Muscle of back (tissue), 11 donors: ENCODE measurements around the gene PATJ. TPM values are rescaled to one million over a fixed set of nuclear protein-coding genes. Genes with fewer than 3 reads are reported as not detected.
"Not testable (repeated sequence)": the region's sequence is repeated elsewhere in the genome, so short reads cannot be mapped to it uniquely, and the experiment has no call there.

Experiments used
- DNase-seq, 3 donors: peaks; one replicate each; pipeline versions ENCODE4 v3.0.0 to v3.0.0-alpha.2; 2013
- polyA plus RNA-seq, 10 donors: library from polyadenylated mRNA; unstranded; fragments of 120-200 nt; gene quantifications; one replicate each; pipeline ENCODE4 v1.2.1, GENCODE V29; 2013; ENCODE audit not compliant: insufficient read length in 10 of 10

Gene PATJ
- polyA plus RNA-seq, 10 donors: 1.9 to 4.7 (median 3.7) TPM

DNA sequence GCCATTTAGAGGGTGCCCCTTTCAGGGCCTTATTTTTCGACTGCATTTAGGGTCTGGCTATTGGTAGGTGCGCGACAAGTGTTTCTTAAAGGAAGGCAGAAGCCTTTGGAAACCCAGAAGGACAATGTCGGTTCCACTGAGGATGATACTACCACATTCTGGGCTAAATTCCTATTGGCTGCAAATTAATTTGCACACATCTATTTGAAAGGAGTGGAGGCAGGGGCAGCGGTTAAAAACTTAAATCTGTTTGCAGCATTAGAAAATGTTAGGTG lies 1.1 kb downstream of the PATJ start:
- DNase-seq: no peak

DNA sequence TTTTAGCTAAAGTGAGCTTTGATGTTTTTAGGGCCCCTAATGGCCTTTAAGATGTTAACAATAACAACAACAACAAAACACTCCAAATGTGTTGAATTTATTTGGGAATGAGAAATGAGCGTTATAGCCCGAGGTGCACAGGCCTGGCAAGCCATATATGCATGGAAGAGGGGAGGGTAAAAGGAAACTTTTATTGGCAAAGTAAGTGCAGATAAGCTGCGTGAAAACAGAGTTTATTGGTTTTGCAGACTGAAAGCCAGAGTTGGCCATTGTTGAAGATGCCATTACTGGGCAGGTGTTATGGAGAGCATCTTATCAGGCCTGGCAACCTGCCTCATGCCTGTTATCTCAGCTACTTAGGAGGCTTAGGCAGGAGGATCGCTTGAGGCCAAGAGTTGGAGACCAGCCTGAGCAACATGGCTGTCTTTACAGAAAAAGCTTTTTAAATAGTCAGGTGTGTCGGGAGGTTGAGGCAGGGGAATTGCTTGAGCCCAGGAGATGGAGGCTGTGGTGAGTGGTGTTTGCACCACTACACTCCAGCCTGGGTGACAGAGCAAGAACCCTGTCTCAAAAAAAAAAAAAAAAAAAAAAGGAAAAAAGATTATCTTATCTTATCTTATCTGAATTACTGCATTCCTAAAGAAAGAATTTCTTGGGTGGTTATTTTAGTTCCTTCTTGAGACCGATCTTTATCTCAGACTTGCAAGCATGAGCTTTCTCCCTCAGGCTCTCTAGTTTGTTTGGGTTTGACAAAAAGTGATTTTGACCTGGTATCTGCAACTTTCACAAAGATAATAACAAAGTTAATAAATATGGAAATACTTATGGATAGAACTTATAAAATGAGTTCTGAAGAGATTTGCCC lies 1.7 kb downstream of the PATJ start:
- no peak for DNase-seq

DNA sequence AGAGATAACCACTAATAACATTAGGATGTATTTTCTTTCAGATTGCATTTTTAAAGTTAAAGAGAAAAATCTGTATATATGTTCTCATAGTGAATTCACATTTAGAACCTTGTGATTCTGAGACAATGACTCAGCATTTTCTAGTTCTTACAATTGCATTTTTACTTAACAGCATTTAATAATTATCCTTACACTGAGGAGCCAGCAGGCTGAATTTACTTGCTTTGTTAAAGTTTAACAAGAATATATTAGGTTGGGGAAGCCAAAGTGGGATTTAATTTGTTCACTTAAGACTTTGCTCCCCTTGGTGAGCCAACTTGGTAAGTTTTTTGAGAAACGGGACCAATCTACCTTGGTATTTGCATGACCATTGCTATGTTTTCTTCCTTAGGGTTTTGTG lies 4.5 kb downstream of the PATJ start:
- peak in 1 of 3 donors; percentile 11 for DNase-seq

DNA sequence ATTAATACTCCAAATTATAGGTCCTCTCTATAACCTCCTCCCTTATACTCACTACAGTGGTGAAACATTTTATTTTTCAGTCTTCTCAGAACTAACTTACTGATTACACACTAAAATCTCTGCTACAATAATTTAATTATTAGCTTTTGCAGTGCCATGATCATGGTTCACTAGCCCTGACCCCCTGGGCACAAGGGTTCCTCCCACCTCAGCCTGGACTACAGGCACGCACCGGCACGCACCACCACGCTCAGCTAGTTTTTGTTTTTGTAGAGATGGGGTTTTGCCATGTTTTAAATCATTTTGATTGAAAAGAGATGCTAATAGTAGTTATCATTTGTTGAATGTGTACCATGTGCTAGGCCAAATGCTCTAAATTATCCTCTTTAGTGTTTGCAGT lies 6.3 kb downstream of the PATJ start:
- no peak for DNase-seq

DNA sequence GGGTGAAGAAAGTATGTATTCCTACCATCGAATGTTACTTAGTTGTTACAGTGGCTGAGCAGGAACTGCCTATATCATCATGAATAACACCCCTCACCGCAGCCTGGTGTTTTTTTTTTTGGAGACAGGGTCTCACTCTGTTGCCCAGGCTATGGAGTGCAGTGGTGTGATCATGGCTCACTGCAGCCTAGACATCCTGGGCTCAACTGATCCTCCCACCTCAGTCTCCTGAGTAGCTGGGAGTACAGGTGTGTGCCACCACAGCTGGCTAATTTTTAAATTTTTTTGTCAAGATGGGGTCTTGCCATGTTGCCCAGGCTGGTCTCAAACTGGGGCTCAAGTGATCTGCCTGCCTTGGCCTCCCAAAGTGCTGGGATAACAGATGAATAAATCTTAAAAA lies 7.3 kb downstream of the PATJ start:
- DNase-seq: no peak

DNA sequence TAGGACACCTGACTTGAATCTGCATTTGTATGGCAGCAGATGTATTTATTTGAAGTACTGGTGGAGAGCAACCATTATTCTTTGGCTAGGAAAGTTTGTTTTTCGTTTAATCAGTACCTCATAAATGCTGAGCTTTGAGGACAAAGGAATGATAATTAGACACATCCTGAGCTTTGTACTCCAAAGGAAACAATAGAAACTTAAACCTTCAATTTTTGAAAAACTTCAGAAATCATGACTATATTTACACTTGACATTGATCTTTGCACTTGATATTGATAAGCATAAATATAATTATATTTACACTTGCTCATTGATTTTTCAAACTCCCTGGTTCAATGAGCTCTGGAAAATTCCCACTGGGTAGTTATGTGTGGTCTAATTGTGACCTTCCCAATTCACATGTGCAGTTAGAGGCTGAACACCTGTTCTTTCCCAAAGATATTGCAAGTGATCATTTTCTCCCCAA lies 10.7 kb downstream of the PATJ start:
- DNase-seq: no peak

DNA sequence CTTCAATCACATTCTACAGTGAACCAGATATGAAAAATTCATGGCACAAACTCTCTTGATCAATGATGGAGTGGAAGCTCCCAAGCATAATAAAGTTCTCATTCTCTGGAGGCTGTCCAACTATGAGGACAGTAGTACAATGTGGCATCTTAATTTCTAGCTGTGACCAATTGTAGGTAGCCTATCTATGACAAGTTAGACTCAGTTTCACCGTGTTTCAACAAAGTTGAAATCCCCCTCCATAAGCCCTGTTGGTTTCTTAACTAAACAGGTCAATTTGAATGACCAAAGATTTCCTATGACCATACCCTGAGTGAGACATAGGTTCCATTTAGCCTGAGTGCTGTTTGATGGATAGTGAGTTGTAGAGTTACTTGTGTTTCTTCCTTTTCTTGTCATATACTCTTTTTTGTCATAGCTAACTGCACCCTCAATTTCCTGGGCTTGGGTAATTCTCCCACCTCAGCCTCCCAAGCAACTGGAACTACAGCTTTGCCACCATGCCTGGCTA lies 11.8 kb downstream of the PATJ start:
- no peak for DNase-seq

DNA sequence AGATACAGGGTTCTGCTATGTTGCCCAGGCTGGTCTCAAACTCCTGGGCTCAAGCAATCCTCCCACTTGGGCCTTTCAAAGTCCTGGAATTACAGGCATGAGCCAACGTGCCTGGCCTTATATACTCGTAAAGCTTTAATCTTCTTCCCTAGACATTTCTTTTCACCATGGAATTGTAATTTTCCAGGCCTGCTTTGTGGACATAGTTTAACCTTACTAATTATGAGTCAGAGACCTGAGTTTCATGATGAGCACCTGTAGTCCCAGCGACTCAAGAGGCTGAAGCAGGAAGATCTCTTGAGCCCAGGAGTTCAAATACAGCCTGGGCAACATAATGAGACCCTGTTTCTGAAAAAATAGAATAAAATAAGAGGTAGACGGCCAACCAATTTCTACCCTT lies 12.3 kb downstream of the PATJ start:
- no peak for DNase-seq

DNA sequence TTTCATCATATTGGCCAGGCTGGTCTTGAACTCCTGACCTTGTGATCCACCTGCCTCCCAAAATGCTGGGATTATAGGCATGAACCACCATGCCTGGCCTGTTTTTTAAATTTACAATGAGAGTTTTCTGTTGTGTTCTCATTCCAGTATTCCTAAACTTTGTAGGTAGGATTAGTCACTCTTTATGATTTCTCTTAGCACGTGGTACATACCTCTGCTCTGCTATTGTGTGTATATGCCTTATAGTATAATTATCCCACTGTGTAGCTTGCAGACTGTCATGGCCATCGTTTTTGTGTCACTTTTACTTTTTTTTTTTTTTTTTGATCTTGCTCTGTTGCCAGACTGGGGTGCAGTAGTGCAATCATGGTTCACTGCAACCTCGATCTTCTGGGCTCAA lies 14.5 kb downstream of the PATJ start:
- no peak for DNase-seq

DNA sequence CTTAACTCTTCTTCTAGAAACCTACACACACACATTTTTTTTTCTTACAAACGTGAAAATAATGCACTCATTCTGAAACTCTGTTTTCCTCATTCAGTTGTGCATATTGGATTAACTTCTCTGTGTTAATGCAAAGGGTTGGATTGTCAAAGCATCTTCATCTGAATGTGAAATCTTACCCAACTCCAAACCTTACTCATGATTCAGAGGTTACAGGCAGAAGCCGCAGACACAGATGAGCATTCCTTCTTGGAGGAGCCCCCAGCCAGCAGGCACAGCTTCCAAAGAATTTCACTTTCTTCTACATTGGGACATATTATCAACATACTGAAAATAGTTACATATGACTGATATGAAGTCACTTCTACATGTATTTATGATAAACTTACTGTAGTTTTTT lies 15.7 kb downstream of the PATJ start:
- peak in 1 of 3 donors; percentile 29 for DNase-seq

DNA sequence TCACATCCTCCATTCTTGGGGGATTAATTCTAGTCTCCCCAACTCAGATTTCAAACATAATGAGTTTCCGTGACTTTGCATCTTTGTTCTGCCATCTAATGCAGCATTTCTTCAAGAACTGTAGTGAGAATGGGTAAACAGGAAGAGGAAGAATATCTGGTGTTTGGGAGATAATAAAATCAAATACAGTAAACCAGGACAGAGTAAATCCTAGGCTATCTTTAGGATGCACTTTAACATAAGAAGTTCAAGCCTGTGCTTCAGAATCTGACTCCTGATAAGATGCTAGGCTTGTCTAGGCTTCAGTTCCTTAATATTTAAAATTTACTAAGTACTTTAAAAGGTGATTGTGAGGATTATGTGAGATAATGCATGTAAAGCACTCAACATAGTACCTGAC lies 27.9 kb downstream of the PATJ start:
- no peak for DNase-seq

DNA sequence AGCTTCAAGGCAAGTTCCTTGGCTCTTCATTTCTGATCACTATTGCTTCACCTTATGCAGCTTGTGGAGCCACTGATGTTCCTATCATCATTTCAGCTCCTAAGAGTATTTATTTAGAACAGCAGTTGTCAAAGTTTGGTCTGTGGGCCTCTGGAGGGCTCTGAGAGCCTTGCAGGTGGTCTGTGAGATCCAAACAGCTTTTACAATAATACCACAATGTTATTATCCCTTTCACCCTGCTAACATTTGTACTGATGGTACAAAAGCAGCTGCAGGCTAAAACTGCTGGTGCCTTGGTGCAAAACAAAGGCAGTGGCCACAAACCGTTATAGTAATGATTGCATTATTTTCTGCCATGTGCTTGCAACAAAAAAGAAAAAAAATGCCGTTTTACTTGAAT lies 33.8 kb downstream of the PATJ start:
- DNase-seq: no peak

DNA sequence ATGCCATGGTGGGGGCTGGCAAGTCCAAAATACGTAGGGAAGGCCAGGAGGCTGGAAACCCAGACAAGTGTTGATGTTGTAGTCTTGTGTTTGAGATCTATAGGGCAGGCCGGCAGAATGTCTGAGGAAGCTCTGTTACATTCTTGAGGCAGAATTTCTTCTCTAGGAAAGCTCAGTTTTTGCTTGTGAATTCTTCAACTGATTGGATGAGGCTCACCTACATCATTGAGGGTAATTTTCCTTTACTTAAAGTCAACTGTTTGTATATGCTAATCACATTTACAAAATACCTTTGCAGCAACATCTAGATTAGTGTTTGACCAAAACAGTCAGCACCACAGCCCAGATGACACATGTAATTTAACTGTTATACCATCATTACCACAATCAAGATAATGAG lies 37.0 kb downstream of the PATJ start:
- no peak for DNase-seq

DNA sequence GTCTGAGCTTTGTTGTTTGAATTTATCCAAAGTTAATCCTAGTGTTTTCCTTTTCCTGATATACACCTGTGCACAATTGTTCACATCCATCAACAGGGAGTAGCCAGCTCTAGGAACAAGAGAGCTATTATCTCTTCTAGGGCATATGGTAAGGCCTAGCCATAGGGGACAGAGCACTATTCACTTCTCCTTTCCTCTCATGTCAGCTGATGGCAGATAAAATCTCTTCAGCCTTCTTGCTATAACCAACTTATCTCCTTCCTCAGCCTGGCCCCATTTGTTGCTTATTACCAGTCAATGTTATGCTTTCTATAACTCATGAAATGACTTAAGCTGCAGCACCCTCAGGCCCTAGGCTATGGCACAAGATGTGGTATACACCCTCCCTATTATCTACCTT lies 38.9 kb downstream of the PATJ start:
- DNase-seq: no peak

DNA sequence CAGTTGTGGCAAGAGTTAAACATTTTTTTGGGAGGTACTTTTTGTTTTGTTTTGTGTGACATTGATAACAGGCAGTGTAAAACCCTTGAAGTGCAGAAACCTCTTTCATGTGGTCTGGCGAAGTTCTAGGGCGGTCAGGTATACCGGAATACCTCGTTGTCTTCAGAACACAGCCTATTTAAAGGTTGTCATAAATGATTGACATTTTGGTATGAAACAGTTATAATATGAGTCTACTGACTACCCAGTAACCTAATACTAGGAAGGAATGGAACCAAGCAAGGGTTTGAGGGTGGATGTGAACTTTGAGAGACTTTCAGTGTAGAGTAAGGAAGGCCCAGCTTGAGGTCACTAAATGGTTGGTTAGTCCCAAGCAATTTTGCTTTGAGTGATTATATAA lies 40.5 kb downstream of the PATJ start:
- no peak for DNase-seq

DNA sequence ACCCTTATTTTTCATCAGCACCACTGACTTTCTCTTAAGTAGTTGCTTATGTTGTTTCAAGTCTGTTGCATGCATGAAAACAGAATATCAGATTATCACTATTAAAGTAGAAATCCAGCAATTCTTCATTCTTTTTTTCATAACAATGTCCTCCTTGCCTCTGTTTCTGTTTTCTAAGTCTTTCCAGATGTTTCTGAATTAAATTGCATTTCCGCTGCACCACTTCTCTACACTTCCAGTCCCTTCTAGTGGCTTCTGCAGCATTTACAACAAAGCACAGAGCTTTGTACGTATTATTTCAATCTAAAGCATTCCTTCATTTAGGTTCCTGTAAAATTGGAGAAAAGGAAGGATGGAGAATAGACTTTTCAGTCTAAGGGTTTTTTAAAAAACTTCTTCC lies 42.4 kb downstream of the PATJ start:
- DNase-seq: peak in 1 of 3 donors; percentile 46

DNA sequence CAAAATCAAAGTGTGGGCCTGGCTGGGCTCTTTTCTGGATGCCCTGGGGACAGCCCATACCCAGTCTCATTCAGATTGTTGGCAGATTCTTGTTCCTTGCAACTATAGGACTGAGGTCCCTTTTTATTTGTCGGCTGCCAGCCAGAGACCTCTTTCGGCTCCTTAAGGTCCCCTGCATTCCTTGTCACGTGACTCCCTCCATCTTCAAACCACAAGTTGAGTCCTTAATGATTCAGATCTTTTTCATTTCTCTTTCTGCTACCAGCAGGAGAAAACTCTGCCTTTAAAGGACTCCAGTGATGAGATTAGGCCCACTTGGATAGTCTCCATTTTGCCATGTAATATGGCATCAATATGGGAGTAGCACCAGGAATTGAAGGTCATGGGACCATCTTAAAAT lies 48.6 kb downstream of the PATJ start:
- DNase-seq: no peak

DNA sequence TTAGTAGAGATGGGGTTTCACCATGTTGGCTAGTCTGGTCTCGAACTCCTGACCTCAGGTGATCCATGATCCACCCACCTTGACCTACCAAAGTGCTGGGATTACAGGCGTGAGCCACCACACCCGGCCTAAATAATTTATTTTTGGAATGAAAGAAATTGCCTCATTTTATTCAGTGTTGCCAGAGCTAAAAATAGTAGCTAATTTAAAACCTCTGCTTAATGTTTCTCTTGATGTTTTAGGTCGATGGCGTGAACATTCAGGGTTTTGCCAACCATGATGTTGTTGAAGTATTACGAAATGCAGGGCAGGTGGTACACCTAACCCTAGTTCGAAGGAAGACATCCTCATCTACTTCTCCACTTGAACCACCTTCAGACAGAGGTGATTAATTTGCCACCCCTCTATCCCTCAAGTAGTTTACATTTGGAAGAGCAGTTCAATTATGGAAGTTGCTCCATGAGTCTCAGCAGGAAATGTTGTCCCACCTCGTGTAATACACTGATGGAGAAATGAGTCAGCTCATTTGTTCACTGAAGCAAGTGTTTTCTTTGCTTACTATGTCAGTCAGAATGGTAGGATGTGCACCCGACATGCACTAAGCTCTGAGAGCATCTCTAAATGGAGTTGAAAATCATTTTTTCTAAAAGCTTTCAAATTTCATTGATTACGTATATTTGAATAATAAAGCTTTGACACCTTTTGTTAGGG lies 54.9 kb downstream of the PATJ start:
- DNase-seq: no peak

DNA sequence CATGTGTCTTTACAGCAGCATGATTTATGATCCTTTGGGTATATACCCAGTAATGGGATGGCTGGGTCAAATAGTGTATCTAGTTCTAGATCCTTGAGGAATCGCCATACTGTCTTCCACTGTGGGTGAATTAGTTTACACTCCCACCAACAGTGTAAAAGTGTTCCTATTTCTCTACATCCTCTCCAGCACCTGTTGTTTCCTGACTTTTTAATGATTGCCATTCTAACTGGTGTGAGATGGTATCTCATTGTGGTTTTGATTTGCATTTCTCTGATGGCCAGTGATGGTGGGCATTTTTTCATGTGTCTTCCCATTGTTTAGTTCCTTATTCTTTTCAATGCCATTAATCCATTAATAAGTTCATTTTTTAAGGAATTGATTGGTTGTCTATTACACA lies 58.8 kb downstream of the PATJ start:
- DNase-seq: not testable (repeated sequence)

DNA sequence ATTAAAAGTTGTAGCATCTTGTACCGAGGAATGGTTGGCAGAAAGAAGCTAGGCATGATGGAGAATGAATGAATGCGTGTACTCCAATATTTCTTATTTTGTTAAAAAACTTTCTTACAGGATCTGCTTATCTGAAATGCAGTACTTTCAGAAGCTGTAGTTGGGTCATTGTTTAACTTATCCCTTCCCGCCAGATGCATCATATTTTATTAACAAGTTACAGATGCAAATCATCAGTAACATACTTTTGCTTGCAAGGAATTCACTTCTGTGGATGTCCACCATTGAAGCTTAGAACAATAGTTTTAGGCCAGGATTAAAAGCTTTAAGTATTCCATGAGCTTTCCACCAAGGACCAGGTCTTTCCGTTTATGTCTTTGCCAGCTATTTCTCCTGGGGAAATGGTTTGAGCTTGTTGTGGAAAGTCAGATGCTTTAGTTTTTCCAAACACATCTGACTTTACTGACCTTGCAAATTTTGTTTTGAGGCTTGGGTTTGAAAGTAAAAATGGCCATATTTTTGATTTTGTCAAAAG lies 65.4 kb downstream of the PATJ start:
- DNase-seq: peak; percentile 67 to 82 (median 74)

DNA sequence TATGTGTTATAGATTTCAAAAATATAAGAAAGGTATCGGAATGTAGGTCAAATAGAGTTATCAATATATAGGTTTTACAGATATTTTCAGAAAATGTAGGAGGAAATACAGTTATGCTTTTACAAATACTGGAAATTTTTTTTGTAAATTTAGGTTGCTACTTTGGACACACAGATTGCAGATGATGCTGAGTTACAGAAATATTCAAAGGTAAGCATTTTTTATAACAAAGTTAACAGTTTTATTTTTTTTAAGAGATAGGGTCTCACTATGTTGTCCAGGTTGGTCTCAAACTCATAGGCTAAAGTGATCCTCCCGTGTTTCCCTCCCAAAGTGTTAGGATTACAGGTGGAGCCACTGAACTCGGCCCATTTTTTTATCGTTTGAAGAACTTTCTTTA lies 66.0 kb downstream of the PATJ start:
- no peak for DNase-seq

DNA sequence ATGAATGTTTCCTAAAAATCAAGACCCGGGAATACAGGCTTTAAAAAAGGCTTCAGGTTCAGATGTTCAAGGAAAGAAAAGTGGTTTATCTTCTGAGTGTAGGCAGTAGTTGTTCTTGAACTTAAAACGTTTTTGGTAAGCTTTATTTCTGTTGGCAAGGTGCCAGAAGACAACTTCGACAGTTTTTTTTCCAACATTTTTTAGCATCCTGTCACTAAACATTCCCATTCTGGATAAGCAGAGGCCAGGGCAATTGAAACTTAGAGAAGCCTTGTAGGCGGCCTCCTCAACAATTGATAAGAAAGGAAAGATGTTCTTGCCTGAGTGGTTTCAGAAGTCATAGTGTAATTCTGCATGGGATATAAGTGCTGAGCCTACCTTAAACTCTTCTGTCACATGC lies 66.7 kb downstream of the PATJ start:
- DNase-seq: peak in 2 of 3 donors; percentile 20 to 33

DNA sequence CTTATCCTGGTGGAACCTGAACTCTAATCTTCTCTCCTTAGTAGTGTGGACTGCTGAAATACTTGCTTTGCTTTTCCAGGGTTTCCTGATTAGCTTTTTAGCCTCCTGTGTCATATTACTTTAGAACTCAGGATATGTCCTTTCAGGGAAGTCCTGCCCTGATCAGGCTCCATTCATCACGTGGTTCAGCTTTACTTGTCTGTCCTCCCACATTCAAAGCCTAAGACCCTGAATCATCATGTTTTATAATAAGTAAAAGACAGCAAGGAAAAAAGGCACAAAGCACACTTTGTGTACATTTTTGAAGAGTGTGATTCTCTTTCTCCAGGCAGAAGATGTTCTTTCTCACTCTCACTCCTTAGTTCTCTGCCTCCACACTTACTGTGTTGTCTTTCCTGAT lies 70.6 kb downstream of the PATJ start:
- no peak for DNase-seq
